GM12864 (cell line): ENCODE results near the gene GNPDA1.

Experiments
- DNase-seq: peaks from one replicate; pipeline ENCODE4 v3.0.0-alpha.2; 2011; ENCODE audit warnings: low read depth
- H3K4me3 ChIP-seq: 2 replicates; pipeline ENCODE4 v1.5.1; 2011; ENCODE audit warnings: mild to moderate bottlenecking, low read depth, low read length, control low read depth
- CTCF ChIP-seq: IDR thresholded peaks from 2 replicates; pipeline ENCODE4 v1.5.1; 2011; ENCODE audit warnings: low read depth, mild to moderate bottlenecking, moderate library complexity, low read length, control low read depth, inconsistent platforms; ENCODE audit errors: missing control alignments

The GNPDA1 gene

DNA sequence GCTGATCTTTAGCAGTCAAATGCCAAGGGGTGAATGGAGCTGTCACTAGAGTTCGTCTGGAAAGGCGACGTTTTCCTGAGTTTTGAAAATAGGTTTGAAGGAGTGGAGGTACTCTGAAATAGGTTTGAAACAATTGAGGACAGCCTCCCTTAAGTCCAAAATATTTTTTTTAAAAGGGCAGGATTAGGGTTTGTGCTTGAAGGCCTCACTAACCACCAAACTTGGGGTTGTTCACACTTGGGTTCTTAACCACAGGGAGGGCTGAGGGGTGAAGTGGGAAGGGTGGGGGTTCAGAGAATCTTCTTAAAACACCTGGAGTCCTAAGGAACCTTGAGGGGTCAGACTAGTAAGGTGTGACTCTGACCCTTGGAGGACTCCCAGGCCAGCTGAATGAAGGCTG, 51.4 kb downstream of the GNPDA1 start:
- DNase-seq, result no peak
- H3K4me3 ChIP-seq, result no peak overlapping the region
- TF ChIP-seq CTCF, result no peak

GRCh38 chr5:141960449-141961323, 52.1 kb downstream of the GNPDA1 start:
- DNase-seq, result peak; percentile 67
- TF ChIP-seq CTCF, result peak; percentile 84
- H3K4me3 ChIP-seq, result no peak overlapping the region

DNA sequence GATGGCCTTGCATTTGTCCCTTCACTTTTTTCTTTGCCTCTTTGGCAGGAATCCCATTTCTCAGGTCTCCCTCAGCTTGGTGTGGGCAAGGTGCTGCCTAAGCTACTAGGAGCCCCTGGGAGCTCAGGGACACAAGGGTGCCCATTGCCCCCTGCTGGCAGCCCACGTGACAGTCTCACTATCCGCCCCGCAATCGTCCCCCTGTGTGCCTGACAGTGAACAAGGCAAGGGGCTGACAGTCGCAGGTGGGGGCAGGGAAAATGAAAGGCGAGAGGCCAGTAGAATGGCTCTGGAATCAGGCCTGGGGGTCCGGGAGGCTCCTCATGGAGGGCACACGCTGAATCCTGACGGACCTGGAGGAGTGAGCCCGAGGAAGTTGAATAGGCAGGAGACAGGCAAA, 52.8 kb downstream of the GNPDA1 start:
- no peak for DNase-seq
- peak; percentile 34 for TF ChIP-seq CTCF
- H3K4me3 ChIP-seq, result no peak overlapping the region

DNA sequence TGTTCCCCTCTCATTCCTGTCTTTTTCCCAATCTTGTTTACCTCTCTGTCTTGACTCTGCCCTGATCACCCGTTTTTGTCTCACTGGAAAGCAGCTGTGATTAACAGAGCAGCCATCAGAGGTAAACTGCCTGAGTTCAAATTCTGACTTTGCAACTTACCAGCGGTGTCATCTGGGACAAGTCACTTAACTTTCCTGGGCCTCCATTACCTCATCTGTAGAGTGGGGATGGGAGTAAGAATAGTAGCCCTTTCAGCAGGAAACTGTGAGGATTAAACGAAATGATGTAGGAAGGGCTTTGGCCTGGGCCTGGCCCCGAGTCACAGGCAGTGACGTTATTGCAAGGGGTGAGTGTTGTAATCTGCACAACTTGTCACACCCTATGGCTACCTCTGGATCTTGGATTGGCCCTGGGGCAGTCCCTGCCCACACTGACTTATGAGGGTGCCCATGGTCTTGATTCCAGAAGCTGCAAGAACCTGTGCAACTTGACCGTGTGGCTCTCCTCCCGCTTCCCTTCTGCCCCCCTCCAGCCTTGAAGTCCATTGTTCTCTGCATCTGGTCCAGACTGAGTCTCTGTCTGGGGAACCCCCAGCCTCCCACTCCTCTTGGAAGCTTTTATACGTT, 54.2 kb downstream of the GNPDA1 start:
- H3K4me3 ChIP-seq, result no peak overlapping the region
- no peak for DNase-seq
- no peak for TF ChIP-seq CTCF

GRCh38 chr5:141958113-141958512, 54.7 kb downstream of the GNPDA1 start, which contains the start of gene PCDH12:
Gene PCDH12 (minus strand): TSS chr5:141958202. CDS start chr5:141957851, 351 bp downstream.
- no peak for DNase-seq
- no peak within 1 kb of the TSS for H3K4me3 ChIP-seq
- TF ChIP-seq CTCF, result no peak

- no peak for DNase-seq
- TF ChIP-seq CTCF, result no peak
- H3K4me3 ChIP-seq, result no peak overlapping the region
These were observed 55.3 kb downstream of the GNPDA1 start for GRCh38 chr5:141957367-141957996.
